Measurements from ENCODE around the gene ARMC2. TPM values are rescaled to one million over a fixed set of nuclear protein-coding genes. Genes with fewer than 3 reads are reported as not detected.
"Not testable (repeated sequence)": the region's sequence is repeated elsewhere in the genome, so short reads cannot be mapped to it uniquely, and the experiment has no call there.

The ARMC2 gene
- total RNA-seq, 1 donor from 2014 or later: 0.26 TPM

GRCh38 chr6:108851756-108852155 lies 3.5 kb downstream of the ARMC2 start:
- Histone ChIP-seq H3K36me3 (ENCODE audit: control insufficient read depth, insufficient read depth, low read length) (peaks cover 2% of the 10 kb centered on the region), H3K27me3 (ENCODE audit: control insufficient read depth, insufficient read depth, low read length) (no peaks in the 10 kb centered on the region), H3K4me3 (ENCODE audit: low read depth, low read length) (no peak overlapping the region)
- DNase-seq (ENCODE audit: low read depth) (no peak), FAIRE-seq (no peak)
- TF ChIP-seq CTCF (IDR thresholded peaks at IDR 0.05; ENCODE audit: insufficient read depth, low read length, severe bottlenecking): no peak

DNA sequence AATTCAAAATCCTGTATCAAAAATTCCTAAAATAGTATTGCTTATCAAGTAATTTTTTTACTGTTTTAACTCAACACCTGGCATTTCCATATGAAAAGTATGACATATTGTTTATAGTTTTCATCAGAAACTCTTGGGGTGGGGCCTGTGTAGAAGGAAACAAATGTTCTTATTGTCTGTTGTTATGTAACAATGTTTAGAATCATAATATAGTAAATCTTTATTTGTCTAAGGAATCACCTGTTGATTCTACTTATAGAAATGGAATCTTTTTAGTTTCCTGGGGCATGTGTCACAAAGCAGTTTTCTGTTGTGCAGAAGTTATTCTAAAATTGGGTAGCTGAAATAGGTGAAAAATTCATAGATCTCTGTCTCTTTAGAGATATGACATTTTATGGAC lies 4.9 kb downstream of the ARMC2 start:
- FAIRE-seq: no peak
- no peaks in the 10 kb centered on the region for H3K27me3 ChIP-seq (ENCODE audit: control insufficient read depth, insufficient read depth, low read length)
- DNase-seq (ENCODE audit: low read depth): no peak
- TF ChIP-seq CTCF (IDR thresholded peaks at IDR 0.05; ENCODE audit: insufficient read depth, low read length, severe bottlenecking): no peak
- no peak overlapping the region for H3K4me3 ChIP-seq (ENCODE audit: low read depth, low read length)
- H3K36me3 ChIP-seq (ENCODE audit: control insufficient read depth, insufficient read depth, low read length): peaks cover 2% of the 10 kb centered on the region

DNA sequence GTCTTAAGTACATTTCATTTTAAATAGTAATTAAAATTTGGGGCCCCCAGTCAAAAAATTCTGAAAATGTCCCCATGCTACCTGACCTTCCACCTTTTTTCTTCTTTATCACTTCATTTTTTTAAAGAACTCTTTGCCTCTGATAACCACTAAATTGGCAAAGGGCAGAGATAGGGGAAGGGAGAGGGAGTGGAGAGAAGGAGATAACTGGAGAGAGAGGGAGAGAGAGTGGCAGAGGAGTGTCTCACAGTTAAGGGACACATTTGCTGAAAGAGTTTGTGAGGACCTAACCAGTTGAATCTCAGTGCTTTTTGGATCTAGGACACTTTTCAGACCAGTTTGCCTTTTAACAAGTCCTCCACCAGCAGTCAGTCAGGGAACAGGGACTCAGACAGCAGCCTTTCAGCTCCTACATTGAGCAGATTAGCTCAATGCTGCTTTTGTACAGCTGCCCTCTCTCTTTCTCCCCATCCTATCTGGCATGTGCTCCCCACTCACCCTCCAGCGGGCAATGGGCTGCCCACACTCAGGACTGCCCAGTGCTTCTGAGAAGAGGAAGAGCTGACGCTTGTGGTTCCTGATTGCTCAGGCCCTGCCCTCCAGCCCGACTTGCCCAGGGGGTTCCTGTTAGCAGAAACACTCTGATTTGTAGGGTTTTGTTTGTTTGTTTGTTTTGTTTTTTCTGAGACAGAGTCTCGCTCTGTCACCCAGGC lies 14.4 kb downstream of the ARMC2 start:
- DNase-seq (ENCODE audit: low read depth): no peak
- FAIRE-seq: no peak
- Histone ChIP-seq H3K4me3 (ENCODE audit: low read depth, low read length) (no peak overlapping the region), H3K36me3 (ENCODE audit: control insufficient read depth, insufficient read depth, low read length) (no peaks in the 10 kb centered on the region), H3K27me3 (ENCODE audit: control insufficient read depth, insufficient read depth, low read length) (no peaks in the 10 kb centered on the region)
- no peak for TF ChIP-seq CTCF (IDR thresholded peaks at IDR 0.05; ENCODE audit: insufficient read depth, low read length, severe bottlenecking)

DNA sequence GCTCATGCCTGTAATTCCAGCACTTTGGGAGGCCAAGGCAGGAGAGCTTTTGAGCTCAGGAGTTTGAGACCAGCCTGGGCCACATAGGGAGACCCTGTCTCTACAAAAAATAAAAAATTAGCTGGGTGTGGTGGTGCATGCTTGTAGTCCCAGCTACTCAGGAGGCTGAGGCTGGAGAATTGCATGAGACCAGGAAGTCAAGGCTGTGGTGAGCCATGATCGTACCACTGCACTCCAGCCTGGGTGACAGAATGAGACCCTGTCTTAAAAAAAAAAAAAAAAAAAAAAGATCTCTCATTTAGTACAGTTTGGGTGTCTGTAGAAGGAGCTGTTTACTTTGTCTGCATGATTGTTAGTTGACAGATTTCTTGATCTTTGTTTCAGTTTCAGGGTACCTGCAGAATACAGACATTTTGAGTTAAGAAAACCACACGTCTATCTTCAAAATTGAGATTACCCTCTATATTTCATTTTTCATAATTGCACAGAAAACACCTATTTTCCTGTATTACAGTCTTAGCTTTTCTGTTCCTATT lies 17.6 kb downstream of the ARMC2 start:
- not testable (repeated sequence) for H3K36me3 ChIP-seq (ENCODE audit: control insufficient read depth, insufficient read depth, low read length); DNase-seq (ENCODE audit: low read depth); H3K4me3 ChIP-seq (ENCODE audit: low read depth, low read length); FAIRE-seq; H3K27me3 ChIP-seq (ENCODE audit: control insufficient read depth, insufficient read depth, low read length)

DNA sequence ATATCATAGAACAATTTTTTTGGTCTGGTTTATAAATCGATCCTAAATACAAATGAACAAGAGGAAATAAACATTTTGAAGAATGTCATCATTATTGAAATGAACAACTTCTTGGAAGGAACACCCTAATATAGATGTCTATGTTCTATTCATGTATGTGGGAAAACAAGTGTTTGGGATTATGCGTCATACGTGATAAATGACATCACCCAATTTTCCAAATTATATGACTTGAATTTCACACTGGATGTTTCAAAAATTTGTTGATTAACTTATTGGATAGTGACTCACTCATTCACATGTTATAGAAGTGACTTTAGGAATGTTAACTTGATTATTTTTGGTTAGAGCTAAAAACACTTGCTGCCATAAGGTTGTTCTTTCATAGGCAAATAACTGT lies 18.6 kb downstream of the ARMC2 start:
- Histone ChIP-seq H3K27me3 (ENCODE audit: control insufficient read depth, insufficient read depth, low read length) (no peaks in the 10 kb centered on the region), H3K4me3 (ENCODE audit: low read depth, low read length) (no peak overlapping the region), H3K36me3 (ENCODE audit: control insufficient read depth, insufficient read depth, low read length) (no peaks in the 10 kb centered on the region)
- no peak for DNase-seq (ENCODE audit: low read depth)
- FAIRE-seq: no peak
- TF ChIP-seq CTCF (IDR thresholded peaks at IDR 0.05; ENCODE audit: insufficient read depth, low read length, severe bottlenecking): no peak

DNA sequence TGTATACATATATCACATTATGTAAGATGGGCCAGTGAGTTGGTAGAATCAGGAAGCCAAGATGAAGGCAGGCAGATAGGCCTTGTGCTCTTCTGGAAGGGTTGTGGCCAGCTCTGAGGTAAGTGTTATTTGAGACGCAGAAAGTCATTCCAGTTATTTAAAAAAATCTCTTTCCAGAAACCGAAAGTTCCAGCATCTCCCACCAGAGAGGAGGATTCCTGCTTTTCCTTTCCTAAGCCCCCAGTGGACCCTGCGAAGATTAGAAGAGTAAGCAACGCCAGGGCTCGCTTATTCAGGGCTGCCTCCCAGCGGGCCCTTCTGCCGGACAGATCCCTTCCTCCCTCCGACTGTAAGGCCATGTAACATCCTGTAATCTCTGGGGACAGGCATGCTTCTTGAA lies 20.4 kb downstream of the ARMC2 start:
- FAIRE-seq (no peak), DNase-seq (ENCODE audit: low read depth) (no peak)
- H3K36me3 ChIP-seq (ENCODE audit: control insufficient read depth, insufficient read depth, low read length): no peaks in the 10 kb centered on the region
- H3K27me3 ChIP-seq (ENCODE audit: control insufficient read depth, insufficient read depth, low read length): no peaks in the 10 kb centered on the region
- H3K4me3 ChIP-seq (ENCODE audit: low read depth, low read length): no peak overlapping the region
- TF ChIP-seq CTCF (IDR thresholded peaks at IDR 0.05; ENCODE audit: insufficient read depth, low read length, severe bottlenecking): no peak
